Activated CD8-positive, alpha-beta memory T cell treated with anti-CD3 and anti-CD28 coated beads for 4 hours (primary cell): Measurements from ENCODE around the gene BBS1.
A peak's percentile ranks its signal among the peaks of the same experiment; 100 is the strongest.

Source experiments
- DNase-seq, 2 donors: peaks; one replicate each; pipeline ENCODE4 v3.0.0-alpha.2; 2020; ENCODE audit warnings: low read depth in 2 of 2

The BBS1 gene

DNA sequence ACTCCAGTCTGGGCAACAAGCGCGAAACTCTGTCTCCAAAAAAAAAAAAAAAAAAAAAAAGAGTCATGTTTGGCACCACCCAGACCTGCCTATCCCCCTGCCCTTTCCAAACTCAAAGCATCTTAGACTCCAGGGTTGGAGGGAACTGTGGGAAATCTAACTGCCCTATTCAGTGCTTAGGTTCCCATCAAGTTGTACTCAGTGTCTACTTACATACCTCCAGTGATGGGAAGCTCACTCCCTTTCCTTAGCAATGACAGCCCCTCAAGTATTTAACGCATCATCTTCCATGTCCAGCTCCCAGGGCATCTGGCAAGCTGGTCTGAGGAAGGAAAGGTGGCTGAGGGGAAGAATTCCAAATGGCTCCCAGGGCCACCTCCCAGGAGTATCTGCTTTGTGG lies 39.3 kb downstream of the BBS1 start:
- DNase-seq = no peak

DNA sequence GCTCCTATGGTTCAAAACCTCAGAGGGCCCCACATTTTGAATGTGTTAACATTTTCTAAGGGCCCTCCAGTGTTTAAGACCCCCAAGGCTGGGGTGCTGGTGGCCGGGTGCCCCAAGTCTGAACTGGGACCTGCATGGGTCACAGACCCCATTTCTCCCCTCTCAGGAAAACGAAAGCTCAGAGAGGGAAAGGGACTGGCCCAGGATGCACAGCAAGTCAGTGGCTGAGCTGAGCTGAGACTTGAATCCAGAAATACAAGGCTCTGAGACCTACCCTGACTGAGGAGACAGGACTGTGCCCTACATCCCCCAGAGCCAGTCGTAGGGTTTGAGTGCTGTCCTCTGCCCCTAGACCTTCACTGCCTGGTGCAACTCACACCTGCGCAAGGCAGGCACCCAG lies 40.5 kb downstream of the BBS1 start:
- no peak for DNase-seq

DNA sequence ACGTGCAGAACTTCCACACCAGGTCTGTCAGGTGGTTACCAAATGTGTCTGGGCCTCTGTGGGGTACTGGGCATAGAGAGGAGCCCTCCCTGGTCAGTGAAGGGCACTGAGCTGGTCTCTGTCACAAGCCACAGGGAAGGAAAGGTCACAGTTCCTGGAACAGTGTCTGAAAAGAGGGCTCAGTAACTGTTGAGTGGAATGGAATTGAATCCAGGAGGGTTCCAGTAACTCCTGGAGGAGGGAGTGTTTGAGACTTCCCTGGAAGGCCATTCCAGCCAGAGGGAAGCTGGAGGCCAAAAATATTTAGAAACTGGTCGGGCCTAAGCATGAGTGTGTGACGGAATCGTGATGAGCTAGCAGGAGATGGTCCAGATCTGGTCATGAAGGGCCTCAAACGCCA lies 44.2 kb downstream of the BBS1 start:
- no peak for DNase-seq

DNA sequence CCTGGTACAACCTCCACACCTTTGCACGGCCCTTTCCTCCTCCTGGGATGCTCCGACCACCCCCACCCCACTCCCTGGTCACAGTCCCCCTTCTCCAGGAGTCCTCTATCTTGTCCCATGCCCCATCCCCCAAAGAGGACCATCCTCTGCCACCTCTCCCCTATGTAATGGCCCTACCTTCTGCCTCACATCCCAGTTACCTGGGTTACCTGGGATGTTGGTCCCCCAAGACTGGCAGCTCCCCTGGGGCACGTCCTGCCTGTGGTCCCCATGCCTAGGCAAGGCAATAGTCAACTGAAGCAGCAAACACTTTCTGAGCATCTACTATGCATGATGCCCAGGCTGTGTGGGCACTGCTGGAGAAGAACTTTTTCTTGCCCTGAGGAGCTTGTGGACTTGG lies 45.0 kb downstream of the BBS1 start:
- no peak for DNase-seq

DNA sequence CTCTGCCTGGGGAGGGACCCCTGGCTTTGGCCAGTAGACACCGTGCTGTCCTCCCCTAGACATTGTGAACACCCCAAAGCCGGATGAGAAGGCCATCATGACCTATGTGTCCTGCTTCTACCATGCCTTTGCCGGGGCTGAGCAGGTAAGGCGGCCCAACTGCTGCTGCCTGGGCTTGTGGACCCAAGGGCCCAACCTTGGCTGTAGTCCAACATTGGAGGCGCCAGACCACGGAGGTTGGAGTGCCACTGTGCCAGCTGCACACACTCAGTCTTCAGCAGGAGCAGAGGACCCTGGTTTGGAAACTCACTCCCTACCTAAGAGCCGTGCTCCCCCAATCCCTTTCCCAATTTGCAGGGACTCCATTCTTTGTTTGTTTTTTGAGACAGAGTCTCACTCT lies 45.7 kb downstream of the BBS1 start:
- no peak for DNase-seq

DNA sequence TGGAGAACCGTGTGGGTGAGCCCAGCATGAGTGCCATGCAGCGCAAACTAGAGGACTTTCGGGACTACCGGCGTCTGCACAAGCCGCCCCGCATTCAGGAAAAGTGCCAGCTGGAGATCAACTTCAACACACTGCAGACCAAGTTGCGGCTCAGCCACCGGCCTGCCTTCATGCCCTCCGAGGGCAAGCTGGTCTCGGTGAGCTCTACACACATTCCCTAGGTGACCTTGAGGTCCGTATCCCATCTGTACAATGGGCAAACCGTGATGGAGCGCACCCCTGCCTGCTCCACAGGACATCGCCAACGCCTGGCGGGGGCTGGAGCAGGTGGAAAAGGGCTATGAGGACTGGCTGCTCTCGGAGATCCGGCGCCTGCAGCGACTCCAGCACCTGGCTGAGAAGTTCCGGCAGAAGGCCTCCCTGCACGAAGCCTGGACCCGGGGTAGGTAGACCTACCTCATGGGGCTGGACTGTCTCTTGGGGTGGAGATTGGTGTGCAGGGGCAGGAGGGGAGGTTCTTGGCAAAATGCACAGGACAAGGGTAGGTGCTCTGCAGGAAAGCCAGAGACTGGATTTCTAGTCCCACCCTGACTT lies 47.4 kb downstream of the BBS1 start:
- DNase-seq = no peak

DNA sequence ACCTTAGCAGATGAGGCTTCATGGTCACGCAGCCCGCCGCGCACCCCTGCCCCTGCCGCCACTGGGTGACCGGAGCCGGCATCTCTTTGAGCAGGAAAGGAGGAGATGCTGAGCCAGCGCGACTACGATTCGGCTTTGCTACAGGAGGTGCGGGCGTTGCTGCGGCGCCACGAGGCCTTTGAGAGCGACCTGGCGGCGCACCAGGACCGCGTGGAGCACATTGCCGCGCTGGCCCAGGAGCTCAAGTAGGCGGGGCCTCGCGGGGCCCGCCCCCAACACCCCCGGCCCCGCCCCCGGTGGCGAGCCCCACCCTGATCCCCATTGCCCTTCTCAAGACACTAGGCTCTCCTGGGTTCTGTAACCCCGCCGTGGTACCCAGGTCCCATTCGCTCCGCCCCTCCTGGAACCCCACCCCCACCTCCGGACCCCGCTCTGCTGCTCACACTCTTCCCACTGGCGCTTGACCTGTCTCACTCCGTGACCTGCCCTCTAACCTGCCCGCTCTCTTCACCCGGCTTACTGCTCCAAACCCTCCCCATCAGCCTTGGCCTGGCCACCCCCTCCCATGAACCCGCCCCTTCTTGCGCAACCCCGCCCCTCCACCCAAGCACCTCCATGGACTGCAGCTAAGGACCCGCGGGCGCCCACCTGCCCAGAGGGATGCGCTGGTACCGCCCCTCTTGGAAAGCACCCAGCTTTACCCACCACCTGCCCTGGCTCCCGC lies 48.9 kb downstream of the BBS1 start:
- DNase-seq = no peak

DNA sequence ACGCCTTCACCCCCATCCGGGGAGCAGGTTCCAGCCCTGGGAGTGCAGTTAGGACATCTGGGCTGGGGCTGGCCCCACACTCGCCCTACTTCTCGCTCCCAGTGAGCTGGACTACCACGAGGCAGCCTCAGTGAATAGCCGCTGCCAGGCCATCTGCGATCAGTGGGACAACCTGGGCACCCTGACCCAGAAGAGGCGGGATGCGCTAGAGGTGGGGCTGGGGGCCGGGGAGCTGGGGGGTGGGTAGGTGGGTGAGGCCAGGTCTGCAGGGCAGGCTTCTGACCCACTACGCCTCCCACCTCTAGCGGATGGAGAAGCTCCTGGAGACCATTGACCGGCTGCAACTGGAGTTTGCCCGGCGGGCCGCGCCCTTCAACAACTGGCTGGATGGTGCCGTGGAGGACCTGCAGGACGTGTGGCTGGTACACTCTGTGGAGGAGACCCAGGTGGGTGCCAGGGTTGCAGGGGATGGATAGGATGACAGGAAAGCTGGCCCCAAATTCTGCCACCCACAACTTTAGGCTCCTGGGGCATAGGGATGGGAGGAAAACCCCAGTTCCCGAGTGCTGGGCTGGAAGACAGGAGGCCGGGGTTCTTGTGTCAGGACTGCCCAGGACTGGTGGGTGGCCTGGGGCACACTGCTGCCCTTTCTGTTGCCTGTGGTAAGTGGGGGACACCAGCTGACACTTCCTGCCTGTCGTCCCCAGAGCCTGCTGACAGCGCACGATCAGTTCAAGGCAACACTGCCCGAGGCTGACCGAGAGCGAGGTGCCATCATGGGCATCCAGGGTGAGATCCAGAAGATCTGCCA lies 49.6 kb downstream of the BBS1 start:
- no peak for DNase-seq

DNA sequence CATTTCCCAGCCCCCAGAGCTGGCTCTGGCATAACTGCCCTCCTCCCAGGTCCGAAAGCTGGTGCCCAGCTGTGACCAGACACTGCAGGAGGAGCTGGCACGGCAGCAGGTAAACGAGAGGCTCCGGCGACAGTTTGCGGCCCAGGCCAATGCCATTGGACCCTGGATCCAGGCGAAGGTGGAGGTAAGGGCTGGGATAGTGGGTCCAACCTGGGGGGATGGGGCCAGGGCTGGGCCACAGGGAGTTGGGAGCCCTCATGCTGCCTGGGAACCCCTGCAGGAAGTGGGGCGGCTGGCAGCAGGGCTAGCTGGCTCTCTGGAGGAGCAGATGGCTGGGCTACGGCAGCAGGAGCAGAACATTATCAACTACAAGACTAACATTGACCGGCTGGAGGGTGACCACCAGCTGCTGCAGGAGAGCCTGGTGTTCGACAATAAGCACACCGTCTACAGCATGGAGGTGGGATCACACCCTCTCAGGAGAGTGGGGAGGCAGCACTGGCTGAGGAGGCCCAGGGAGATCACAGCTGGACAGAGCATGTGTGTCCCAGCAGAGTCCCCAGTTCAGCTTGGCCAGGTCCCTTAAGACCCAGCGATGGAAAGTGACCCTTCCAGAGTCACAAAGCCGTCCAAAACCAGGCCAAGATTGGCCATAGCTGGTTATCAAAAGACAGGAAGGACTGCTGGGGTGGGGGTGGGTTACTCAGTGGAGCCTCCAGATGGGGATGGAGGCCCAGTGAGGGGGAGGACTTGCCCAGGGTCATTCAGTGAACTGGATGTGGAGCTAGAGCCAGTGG lies 50.9 kb downstream of the BBS1 start:
- DNase-seq = no peak

DNA sequence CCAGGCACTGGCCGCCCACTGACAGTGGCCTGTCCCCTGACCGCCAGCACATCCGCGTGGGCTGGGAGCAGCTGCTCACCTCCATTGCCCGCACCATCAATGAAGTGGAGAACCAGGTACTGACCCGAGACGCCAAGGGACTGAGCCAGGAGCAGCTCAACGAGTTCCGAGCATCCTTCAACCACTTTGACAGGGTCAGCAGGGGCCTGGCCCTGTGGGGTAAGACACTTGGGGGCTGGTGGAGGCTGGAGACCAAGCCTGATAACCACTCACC lies 51.5 kb downstream of the BBS1 start:
- no peak for DNase-seq

DNA sequence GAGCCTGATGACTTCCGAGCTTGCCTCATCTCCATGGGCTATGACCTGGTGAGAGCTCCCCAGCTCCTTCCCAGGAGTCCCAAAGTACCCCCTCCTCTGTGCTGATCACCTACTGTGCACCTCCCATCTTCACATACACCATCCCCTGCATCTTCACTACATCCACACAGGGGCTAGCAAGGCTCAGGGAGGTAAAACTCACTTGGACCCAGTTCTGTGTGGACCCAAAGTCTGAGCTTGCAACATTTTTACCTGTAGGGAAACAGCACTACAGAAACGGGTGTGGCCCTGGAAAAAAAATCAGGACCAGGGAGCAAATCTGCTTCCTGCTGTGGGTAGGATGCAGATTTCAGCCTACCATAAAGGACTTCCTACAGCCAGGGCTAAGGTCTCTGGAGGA lies 51.8 kb downstream of the BBS1 start:
- no peak for DNase-seq

DNA sequence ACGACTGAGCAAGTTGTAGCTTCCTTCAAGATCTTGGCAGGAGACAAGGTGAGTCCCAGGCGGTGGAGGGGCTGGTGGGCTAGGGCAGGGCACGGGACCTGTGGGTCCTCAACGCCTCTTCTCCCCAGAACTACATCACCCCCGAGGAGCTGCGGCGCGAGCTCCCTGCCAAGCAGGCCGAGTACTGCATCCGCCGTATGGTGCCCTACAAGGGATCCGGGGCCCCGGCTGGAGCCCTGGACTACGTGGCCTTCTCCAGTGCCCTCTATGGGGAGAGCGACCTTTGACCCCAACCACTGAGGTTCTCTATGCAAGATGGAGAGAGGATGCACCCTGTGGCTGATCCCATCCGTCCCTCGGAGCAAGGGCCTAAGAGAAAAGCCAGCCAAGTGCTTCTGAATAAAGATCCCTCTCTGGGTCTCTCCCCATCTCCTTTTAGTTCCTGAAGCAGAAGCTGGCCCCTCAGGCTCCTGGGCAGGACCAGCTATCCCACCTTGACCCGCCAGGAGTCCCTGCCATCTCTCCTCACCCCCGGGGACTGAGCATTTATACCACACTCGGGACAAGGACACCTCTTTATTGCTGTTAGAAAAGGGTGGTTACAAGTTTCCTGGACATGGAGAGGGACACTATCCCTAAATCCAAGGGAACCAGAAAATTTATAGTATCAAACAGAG lies 52.6 kb downstream of the BBS1 start:
- no peak for DNase-seq

DNA sequence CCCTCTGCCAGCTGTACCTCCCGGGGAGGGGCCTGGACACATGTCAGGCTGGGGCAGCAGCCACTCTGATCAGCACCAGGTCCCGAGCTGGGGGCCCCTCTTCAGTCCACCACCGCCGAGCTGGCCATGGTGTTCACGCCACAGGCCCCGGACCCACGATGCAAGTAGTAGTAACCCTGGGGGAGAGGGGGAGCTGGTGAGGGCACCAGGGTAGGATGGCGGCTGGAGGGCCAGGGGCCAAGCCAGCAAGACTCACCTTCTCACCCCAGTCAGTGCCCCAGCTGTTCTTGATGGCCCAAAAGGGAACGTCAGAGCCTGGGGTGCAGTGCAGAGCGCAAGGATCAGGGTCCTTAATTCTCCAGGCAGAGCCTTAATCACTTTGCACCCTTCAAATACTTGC lies 53.4 kb downstream of the BBS1 start:
- no peak for DNase-seq

DNA sequence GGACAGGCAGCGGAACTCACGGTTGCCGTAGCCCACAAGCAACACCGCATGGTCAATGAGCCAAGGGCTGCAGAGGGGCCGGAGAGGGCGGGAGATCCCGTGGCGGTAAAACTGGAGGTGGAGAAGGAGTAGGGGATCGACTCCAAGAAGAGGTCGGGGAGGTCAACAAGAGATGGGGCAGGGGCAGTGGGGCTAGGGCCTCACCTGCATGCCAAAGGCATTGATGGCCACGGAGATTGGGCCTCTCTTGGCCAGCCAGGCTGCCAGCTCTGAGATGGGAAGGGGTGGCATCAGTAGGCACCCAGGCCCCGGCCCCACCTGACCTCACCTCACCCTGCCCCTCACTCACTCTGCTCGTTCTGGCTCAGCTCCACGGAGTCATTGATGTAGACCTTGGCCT lies 54.1 kb downstream of the BBS1 start:
- DNase-seq = no peak

DNA sequence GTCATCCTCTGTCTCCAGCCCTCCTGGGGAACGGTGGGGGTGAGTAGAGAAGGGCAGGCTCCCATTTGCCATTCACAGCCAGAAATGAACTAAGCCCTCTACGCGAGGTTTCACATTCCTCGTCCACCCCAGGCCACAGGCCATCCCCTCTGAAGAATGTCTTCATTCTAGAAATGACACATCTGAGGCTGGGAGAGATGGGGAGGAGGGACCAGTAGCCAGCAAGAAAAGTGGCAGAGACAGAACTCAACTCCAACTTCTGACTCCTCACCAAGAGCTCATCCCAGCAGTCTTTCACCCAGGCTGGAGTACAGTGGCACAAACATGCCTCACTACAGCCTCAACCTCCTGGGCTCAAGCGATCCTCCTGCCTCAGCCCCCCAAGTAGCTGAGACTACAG lies 54.5 kb downstream of the BBS1 start:
- DNase-seq = no peak

DNA sequence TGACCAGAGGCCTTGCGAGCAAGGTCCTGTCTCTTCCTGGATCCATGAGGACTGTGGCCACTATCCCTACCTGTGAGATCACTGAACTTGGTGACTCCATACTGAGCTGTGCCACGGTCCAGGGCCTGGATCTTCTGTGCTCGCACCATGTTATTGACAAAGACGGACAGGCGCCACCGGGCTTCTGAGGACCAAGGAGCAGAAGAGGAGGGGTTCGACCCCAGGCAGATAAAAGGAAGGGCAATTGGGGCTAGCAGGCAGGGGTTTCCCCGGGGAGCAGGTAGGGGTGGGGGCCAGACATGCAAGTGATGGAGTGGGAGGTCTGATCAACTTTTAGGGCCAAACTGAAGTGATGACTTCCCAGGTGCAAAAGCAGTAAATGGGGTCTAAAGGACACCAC lies 55.8 kb downstream of the BBS1 start:
- no peak for DNase-seq

DNA sequence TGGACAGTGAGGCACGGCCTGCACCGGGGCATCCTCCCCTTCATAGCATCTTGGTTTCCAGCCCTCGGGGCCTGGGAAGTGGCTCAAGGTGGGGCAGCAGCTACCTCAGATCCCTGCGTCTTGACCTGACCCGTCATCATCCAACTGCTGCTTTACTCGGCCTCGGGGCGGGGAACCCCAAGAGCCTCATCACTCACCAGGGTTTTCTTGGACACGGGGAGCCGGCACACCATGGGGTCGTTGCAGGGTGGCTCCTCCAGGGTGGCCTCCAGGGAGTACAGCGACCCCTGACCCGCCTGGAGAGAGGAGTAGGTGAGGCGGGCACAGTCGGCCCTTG lies 57.3 kb downstream of the BBS1 start:
- no peak for DNase-seq

DNA sequence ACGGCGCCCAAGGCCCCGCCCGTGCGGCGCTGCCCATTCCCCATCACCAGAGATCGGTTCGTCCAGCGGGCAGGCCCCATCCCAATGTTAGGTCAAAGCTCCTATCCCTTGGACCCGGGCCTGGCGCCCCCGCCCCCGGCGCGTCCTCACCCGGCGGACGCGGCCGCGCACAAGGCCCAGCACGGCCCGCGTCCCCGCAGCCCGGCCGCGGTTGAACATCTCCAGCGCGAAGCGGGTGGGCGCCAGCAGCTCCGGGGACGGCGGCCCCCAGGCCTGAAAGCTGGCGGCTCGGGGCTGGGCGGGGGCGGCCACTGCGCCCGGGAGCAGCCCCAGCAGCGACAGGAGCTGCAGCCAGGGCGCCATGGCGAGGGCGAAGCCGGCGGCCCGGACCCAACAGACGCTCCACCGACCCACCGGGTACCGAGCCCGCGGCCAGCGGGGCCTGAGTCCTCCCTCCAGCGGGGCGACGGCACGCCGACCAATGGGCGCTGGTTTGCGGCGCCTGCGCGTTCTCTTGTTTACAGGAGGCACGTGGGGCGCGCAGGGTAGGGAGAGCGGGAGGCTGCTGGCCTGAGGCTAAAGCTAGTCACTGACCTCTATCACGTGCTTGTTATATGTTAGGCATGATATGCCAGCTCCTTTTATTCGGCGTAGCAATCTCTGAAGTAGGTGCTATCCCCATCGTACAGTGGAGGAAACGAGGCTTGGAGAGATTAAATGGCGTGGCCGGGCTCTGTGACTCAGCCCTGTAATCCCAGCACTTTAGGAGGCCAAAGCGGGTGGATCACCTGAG lies 57.9 kb downstream of the BBS1 start, which contains the start of gene CTSF:
Gene CTSF, minus strand, starts transcription at position 483 of the 793 bp plus-strand sequence. Its CDS starts 120 bp downstream, at position 363.
- peak; percentile 13 to 43 for DNase-seq

DNA sequence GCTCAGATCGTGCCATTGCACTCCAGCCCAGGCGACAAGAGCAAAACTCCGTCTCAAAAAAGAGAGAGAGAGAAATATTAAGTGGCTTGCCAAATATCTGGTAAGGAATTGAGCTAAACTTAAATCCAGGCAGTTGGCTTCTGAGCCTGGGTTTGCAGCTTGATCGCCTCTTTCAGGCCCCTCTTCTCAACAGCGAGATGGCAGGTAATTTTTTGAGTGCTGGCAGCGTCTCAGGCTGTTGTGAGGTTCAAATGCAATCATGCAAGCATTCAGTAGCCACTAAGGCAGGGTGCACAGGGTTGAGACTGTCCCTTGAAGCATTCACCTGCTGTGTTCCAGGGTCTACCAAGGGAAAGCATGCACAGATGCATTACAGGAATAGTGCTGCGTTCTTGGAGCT lies 58.6 kb downstream of the BBS1 start:
- DNase-seq = no peak

DNA sequence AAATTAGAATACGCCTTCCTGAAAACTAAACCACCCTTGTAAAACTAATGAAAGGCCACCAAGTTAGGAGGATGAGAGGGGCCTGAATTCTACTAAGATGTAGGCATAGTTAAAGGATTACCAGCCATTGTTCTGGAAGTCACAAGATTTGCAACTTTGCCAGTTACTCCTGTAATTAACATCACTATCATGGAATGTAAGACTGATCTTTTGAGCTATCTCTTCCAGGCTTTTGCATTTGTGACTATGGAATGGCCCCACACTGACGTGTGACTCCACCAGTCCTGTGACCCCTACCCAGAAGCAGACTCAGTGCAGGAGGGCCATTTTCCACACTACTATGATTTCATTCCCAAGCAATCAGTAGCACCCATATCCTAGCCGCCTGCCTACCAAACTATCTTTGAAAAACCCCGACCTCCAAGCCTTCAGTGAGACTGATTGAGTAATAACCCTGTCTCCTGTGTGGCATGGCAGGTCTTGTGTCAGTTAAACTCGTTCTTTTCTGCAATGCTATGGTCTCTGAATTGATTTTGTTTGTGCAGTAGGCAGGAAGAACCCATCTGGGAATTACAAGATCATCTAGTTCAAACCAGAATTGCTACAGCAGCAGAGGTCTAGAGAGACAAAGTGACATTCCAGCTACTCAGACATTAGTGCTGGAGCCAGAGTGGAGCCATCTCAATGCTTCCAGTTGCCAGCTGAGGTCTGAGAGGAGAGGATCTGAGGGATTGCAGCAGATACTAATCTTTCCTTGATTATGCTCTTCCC lies 59.8 kb downstream of the BBS1 start:
- DNase-seq = no peak

DNA sequence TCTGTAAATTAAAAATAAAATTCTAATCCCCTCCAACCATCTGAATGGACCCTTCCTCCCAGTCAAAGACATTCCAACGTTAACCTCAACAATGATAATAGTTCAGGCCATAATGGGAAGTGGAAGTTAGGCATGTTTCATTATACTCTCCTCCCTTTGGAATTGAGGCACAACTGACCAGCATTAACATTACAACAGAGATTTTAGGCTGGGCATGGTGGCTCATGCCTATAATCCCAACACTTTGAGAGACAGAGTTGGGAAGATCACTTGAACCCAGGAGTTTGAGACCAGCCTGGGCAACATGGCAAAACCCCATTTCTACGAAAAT lies 60.4 kb downstream of the BBS1 start:
- no peak for DNase-seq
